SK-N-SH (cell line): ENCODE results near the gene DNAJB11. TPM values are rescaled to one million over a fixed set of nuclear protein-coding genes. Genes with fewer than 3 reads are reported as not detected.

Source experiments
- CTCF ChIA-PET: fragments of 300-600, 350-600 bp; formaldehyde crosslinking; extraction: SDS; loops from one replicate; lab custom pipeline; 2021; lab: Yijun Ruan, JAX
- POLR2A ChIA-PET: fragments of 350-600 bp; sonication (Branson Sonifier 250); formaldehyde crosslinking; extraction: SDS; loops from one replicate; lab custom pipeline; 2020; ENCODE audit warnings: antibody characterized with exemption, inconsistent platforms; lab: Yijun Ruan, JAX
- DNase-seq: peaks from one replicate; pipeline ENCODE4 v3.0.0; 2012
- H2AFZ ChIP-seq: fragments of 200-600 bp; sonication (generic); 2 replicates; pipeline ENCODE4 v1.8.1; 2016; ENCODE audit warnings: antibody characterized with exemption, mild to moderate bottlenecking, low read depth
- H3F3A ChIP-seq: fragments of 200-600 bp; sonication (generic); replicated peaks from 2 replicates; pipeline ENCODE3; 2016; ENCODE audit warnings: antibody characterized with exemption, mild to moderate bottlenecking; ENCODE audit not compliant: insufficient read depth
- H3K27ac ChIP-seq, 2 experiments: fragments of 200-500 bp in 1 of 2; fragments of 200-600 bp in 1 of 2; sonication (Bioruptor generic) in 1 of 2; sonication (generic), shearing (Covaris generic) in 1 of 2; 2 replicates each; pipeline versions ENCODE4 v1.5.1 to v1.6.1; 2014 to 2016; ENCODE audit warnings: low read depth in 2 of 2, inconsistent platforms in 1 of 2, low read length in 1 of 2, mild to moderate bottlenecking in 1 of 2, mixed read lengths in 1 of 2
- H3K27me3 ChIP-seq: fragments of 200-600 bp; sonication (generic), shearing (Covaris generic); 2 replicates; pipeline ENCODE4 v1.6.1; 2016; ENCODE audit warnings: mixed run types; ENCODE audit not compliant: insufficient read depth
- H3K36me3 ChIP-seq, 2 experiments: fragments of 200-500 bp in 1 of 2; fragments of 200-600 bp in 1 of 2; sonication (Bioruptor generic) in 1 of 2; sonication (generic) in 1 of 2; replicated peaks in 1 of 2; 2 replicates each; pipeline versions ENCODE3 to v1.5.1; 2014 to 2016; ENCODE audit warnings: low read length in 1 of 2, mild to moderate bottlenecking in 1 of 2; ENCODE audit not compliant: insufficient read depth in 2 of 2, control insufficient read depth in 1 of 2
- H3K4me1 ChIP-seq, 2 experiments: fragments of 200-500 bp in 1 of 2; fragments of 200-600 bp in 1 of 2; sonication (Bioruptor generic) in 1 of 2; sonication (generic), shearing (Covaris generic) in 1 of 2; 2 replicates each; pipeline versions ENCODE4 v1.5.1 to v1.6.1; 2014 to 2016; ENCODE audit warnings: low read depth in 1 of 2, low read length in 1 of 2, mixed run types in 1 of 2; ENCODE audit not compliant: insufficient read depth in 2 of 2, control insufficient read depth in 1 of 2
- H3K4me2 ChIP-seq: fragments of 200-600 bp; sonication (generic), shearing (Covaris generic); 2 replicates; pipeline ENCODE4 v1.6.1; 2017; ENCODE audit warnings: mixed run types
- H3K4me3 ChIP-seq, 2 experiments: fragments of 200-500 bp in 1 of 2; fragments of 200-600 bp in 1 of 2; sonication (Bioruptor generic) in 1 of 2; sonication (generic), shearing (Covaris generic) in 1 of 2; 2 replicates each; pipeline versions ENCODE4 v1.5.1 to v1.8.1; 2014 to 2016; ENCODE audit warnings: low read depth in 2 of 2, inconsistent platforms in 1 of 2, low read length in 1 of 2, mild to moderate bottlenecking in 1 of 2, mixed read lengths in 1 of 2, moderate library complexity in 1 of 2
- H3K79me2 ChIP-seq: fragments of 200-600 bp; sonication (generic); 2 replicates; pipeline ENCODE4 v1.8.1; 2017; ENCODE audit warnings: mild to moderate bottlenecking; ENCODE audit not compliant: insufficient read depth
- H3K9ac ChIP-seq: fragments of 200-600 bp; sonication (generic); 2 replicates; pipeline ENCODE4 v1.6.1; 2017; ENCODE audit warnings: mixed run types
- H3K9me2 ChIP-seq: fragments of 200-600 bp; sonication (generic); 2 replicates; pipeline ENCODE4 v1.6.1; 2017; ENCODE audit warnings: mixed run types
- H3K9me3 ChIP-seq: fragments of 200-600 bp; sonication (generic); 2 replicates; pipeline ENCODE4 v1.6.1; 2017; ENCODE audit warnings: mixed run types, mild to moderate bottlenecking, moderate library complexity
- H4K20me1 ChIP-seq: fragments of 200-600 bp; sonication (generic); 2 replicates; pipeline ENCODE4 v1.6.1; 2017; ENCODE audit warnings: mild to moderate bottlenecking, mixed run types; ENCODE audit not compliant: insufficient read depth
- CHD2 ChIP-seq: fragments of 150-350 bp; IDR thresholded peaks from 2 replicates; pipeline ENCODE4 v1.6.1; 2018; ENCODE audit warnings: low read length; ENCODE audit not compliant: partially characterized antibody
- EP300 ChIP-seq, 2 experiments: IDR thresholded peaks; 2 replicates each; pipeline versions ENCODE4 v1.4.0 to v1.6.1; 2012; ENCODE audit warnings: borderline replicate concordance in 1 of 2, low read depth in 1 of 2, low read length in 1 of 2
- FOSL2 ChIP-seq: IDR thresholded peaks from 2 replicates; pipeline ENCODE4 v1.4.0; 2012; ENCODE audit warnings: low read depth, mild to moderate bottlenecking, moderate library complexity, borderline replicate concordance
- FOXJ3 ChIP-seq: sonication (generic); formaldehyde crosslinking; IDR thresholded peaks from 2 replicates; pipeline ENCODE4 v1.5.1; 2020; ENCODE audit warnings: mild to moderate bottlenecking, missing genetic modification reagents
- GABPA ChIP-seq: IDR thresholded peaks from 2 replicates; pipeline ENCODE4 v1.4.0; 2012; ENCODE audit warnings: low read depth, mild to moderate bottlenecking
- GATA2 ChIP-seq: sonication (generic); formaldehyde crosslinking; IDR thresholded peaks from 2 replicates; pipeline ENCODE4 v1.5.0; 2020; ENCODE audit warnings: mild to moderate bottlenecking, missing genetic modification reagents
- MXI1 ChIP-seq: IDR thresholded peaks from 2 replicates; pipeline ENCODE4 v1.6.1; 2012; ENCODE audit warnings: mild to moderate bottlenecking, low read depth, low read length, improper control_type of control experiment
- NFIC ChIP-seq: IDR thresholded peaks from 2 replicates; pipeline ENCODE4 v1.4.0; 2012; ENCODE audit warnings: borderline replicate concordance
- POLR2AphosphoS5 ChIP-seq: IDR thresholded peaks from 2 replicates; pipeline ENCODE4 v1.6.1; 2012; ENCODE audit warnings: low read depth, low read length
- RFX5 ChIP-seq: IDR thresholded peaks from 2 replicates; pipeline ENCODE4 v1.6.1; 2012; ENCODE audit warnings: mild to moderate bottlenecking, improper control_type of control experiment, low read length
- TAF1 ChIP-seq: IDR thresholded peaks from 2 replicates; pipeline ENCODE4 v1.6.1; 2012; ENCODE audit warnings: low read depth, mild to moderate bottlenecking, low read length, moderate library complexity, borderline replicate concordance
- TCF12 ChIP-seq: IDR thresholded peaks from 2 replicates; pipeline ENCODE4 v1.4.0; 2012
- TEAD4 ChIP-seq: IDR thresholded peaks from 2 replicates; pipeline ENCODE4 v1.4.0; 2012; ENCODE audit warnings: mild to moderate bottlenecking, borderline replicate concordance; ENCODE audit not compliant: insufficient read depth
- WGBS: methylation state at CpG from one replicate; pipeline ENCODE4 v1.1.6; 2017; ENCODE audit warnings: low lambda C conversion rate; 5-methylcytosine and 5-hydroxymethylcytosine counted together
- polyA plus RNA-seq, 3 experiments: library from polyadenylated mRNA; depleted of rRNA; stranded (reverse); fragments of >200 nt; gene quantifications; 2 replicates each; pipeline ENCODE4 v1.2.3, GENCODE V29; 2012
- TF ChIP-seq, protein P1 (sequence below): IDR thresholded peaks from 2 replicates; pipeline ENCODE4 v1.6.1; 2012; ENCODE audit warnings: mild to moderate bottlenecking, low read depth, low read length, moderate library complexity
- TF ChIP-seq, protein P2 (sequence below): fragments of 200-600 bp; sonication (generic); IDR thresholded peaks from 2 replicates; pipeline ENCODE4 v1.6.1; 2017; ENCODE audit warnings: antibody characterized with exemption, mild to moderate bottlenecking, moderate library complexity
- TF ChIP-seq, protein P3 (sequence below): fragments of 150-350 bp; IDR thresholded peaks from 2 replicates; pipeline ENCODE4 v1.6.1; 2017; ENCODE audit warnings: antibody characterized with exemption, low read length, low read depth, borderline replicate concordance
- TF ChIP-seq, protein P4 (sequence below): IDR thresholded peaks from 2 replicates; pipeline ENCODE4 v1.4.0; 2012; ENCODE audit warnings: low read depth

The DNAJB11 gene
- polyA plus RNA-seq, 1 of the 3 experiments (the other 2 are of a cell fraction) = 33.3 TPM

DNA sequence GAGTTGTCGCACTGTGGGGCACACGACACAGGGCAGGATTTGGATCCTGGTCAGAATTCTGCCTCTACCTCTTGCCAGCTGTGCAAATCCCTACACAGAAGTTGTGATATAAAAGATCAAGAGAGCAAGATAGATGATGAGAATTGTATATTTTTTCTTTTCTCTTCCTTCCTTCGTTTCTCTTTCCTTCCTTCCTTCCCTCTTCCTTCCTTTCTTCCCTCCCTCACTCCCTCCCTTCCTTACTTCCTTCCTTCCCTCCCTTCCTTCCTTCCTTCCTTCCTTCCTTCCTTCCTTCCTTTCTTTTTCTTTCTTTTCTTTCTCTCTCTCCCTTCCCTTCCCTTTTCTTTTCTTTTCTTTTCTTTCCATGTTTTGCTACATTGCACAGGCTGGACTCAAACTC, 30.4 kb downstream of the DNAJB11 start:
- no peak overlapping the region for H3K9ac ChIP-seq
- no peaks in the 10 kb centered on the region for H4K20me1 ChIP-seq
- H3K27me3 ChIP-seq = no peaks in the 10 kb centered on the region; the same call in 1 of the 2 replicates
- WGBS = 44% methylated on average over 3 of the region's 3 CpGs
- H3K9me2 ChIP-seq = no peaks in the 10 kb centered on the region
- TF ChIP-seq TAF1 (no peak), POLR2AphosphoS5 (no peak), TCF12 (no peak), NFIC (no peak), CHD2 (no peak), FOXJ3 (CRISPR knock-in tag) (no peak), GATA2 (CRISPR knock-in tag) (no peak), TEAD4 (no peak), RFX5 (no peak), MXI1 (no peak)
- TF ChIP-seq, protein P1, sequence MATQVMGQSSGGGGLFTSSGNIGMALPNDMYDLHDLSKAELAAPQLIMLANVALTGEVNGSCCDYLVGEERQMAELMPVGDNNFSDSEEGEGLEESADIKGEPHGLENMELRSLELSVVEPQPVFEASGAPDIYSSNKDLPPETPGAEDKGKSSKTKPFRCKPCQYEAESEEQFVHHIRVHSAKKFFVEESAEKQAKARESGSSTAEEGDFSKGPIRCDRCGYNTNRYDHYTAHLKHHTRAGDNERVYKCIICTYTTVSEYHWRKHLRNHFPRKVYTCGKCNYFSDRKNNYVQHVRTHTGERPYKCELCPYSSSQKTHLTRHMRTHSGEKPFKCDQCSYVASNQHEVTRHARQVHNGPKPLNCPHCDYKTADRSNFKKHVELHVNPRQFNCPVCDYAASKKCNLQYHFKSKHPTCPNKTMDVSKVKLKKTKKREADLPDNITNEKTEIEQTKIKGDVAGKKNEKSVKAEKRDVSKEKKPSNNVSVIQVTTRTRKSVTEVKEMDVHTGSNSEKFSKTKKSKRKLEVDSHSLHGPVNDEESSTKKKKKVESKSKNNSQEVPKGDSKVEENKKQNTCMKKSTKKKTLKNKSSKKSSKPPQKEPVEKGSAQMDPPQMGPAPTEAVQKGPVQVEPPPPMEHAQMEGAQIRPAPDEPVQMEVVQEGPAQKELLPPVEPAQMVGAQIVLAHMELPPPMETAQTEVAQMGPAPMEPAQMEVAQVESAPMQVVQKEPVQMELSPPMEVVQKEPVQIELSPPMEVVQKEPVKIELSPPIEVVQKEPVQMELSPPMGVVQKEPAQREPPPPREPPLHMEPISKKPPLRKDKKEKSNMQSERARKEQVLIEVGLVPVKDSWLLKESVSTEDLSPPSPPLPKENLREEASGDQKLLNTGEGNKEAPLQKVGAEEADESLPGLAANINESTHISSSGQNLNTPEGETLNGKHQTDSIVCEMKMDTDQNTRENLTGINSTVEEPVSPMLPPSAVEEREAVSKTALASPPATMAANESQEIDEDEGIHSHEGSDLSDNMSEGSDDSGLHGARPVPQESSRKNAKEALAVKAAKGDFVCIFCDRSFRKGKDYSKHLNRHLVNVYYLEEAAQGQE = no peak
- POLR2A ChIA-PET = no interaction called here
- no peak overlapping the region for H2AFZ ChIP-seq
- CTCF ChIA-PET = interaction anchor here (2.2 to 17.4 kb wide), 3 partner anchors 11 to 16 kb away, joined by 5 to 167 read pairs (median 8); partner anchors contain the start of gene AHSG
- H3K79me2 ChIP-seq = no peaks in the 10 kb centered on the region
- H3K27ac ChIP-seq = no peak overlapping the region
- H3K4me1 ChIP-seq = no peaks in the 10 kb centered on the region
- H3K4me2 ChIP-seq = no peak overlapping the region
- no peaks in the 10 kb centered on the region for H3F3A ChIP-seq
- DNase-seq = no peak
- no peaks in the 10 kb centered on the region for H3K36me3 ChIP-seq
- no peak overlapping the region for H3K4me3 ChIP-seq
- H3K9me3 ChIP-seq = no peaks in the 10 kb centered on the region

DNA sequence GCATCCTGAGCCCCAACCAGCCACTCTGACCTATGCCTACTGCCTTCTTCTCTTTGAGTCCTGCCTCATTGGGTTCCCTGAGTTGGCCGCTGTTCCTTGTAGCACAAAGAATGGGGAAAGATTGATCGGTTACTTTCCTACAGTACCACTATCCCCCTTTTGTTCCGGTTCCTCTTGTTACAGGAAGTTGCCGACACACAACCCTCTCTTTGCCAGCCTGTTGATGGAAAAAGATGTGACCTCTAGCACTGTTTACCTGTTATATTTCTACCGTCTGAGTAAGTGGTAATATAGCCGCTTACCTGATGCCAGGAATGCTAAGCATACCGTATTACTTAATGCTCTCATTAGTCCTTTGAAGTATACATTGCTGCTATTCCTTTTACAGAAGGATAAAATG, 32.6 kb downstream of the DNAJB11 start:
- Histone ChIP-seq H3K4me1 (no peaks in the 10 kb centered on the region), H2AFZ (no peak overlapping the region), H3K36me3 (no peaks in the 10 kb centered on the region), H3K27me3 (no peaks in the 10 kb centered on the region; the same call in 1 of the 2 replicates), H4K20me1 (no peaks in the 10 kb centered on the region), H3K4me2 (no peak overlapping the region), H3K79me2 (no peaks in the 10 kb centered on the region), H3F3A (no peaks in the 10 kb centered on the region), H3K27ac (no peak overlapping the region), H3K4me3 (no peak overlapping the region), H3K9ac (no peak overlapping the region), H3K9me2 (no peaks in the 10 kb centered on the region), H3K9me3 (no peaks in the 10 kb centered on the region)
- POLR2A ChIA-PET = no interaction called here
- WGBS = 82% methylated on average over 7 of the region's 7 CpGs
- CTCF ChIA-PET = interaction anchor here (1.2 to 17.4 kb wide), 3 partner anchors 12 to 625 kb away, joined by 3 to 167 read pairs (median 4); partner anchors contain the start of gene AHSG
- no peak for DNase-seq
- no peak for TF ChIP-seq TAF1
- no peak for TF ChIP-seq FOSL2
- no peak for TF ChIP-seq RFX5
- TF ChIP-seq, protein P2, sequence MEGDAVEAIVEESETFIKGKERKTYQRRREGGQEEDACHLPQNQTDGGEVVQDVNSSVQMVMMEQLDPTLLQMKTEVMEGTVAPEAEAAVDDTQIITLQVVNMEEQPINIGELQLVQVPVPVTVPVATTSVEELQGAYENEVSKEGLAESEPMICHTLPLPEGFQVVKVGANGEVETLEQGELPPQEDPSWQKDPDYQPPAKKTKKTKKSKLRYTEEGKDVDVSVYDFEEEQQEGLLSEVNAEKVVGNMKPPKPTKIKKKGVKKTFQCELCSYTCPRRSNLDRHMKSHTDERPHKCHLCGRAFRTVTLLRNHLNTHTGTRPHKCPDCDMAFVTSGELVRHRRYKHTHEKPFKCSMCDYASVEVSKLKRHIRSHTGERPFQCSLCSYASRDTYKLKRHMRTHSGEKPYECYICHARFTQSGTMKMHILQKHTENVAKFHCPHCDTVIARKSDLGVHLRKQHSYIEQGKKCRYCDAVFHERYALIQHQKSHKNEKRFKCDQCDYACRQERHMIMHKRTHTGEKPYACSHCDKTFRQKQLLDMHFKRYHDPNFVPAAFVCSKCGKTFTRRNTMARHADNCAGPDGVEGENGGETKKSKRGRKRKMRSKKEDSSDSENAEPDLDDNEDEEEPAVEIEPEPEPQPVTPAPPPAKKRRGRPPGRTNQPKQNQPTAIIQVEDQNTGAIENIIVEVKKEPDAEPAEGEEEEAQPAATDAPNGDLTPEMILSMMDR = no peak
- no peak for TF ChIP-seq GABPA
- TF ChIP-seq, protein P3, sequence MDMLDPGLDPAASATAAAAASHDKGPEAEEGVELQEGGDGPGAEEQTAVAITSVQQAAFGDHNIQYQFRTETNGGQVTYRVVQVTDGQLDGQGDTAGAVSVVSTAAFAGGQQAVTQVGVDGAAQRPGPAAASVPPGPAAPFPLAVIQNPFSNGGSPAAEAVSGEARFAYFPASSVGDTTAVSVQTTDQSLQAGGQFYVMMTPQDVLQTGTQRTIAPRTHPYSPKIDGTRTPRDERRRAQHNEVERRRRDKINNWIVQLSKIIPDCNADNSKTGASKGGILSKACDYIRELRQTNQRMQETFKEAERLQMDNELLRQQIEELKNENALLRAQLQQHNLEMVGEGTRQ = no peak
- TF ChIP-seq, protein P4, sequence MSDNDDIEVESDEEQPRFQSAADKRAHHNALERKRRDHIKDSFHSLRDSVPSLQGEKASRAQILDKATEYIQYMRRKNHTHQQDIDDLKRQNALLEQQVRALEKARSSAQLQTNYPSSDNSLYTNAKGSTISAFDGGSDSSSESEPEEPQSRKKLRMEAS = no peak
- TF ChIP-seq, protein P1 = no peak
- no peak for TF ChIP-seq EP300 (IDR thresholded peaks at IDR 0.05; ENCODE audit: borderline replicate concordance in 1 of 2, low read depth in 1 of 2, low read length in 1 of 2)
- TF ChIP-seq POLR2AphosphoS5 = no peak
